DND-41 (cell line): ENCODE results near the gene CYP4F22.

Experiments
- ATAC-seq: fragments of 200-7000 bp; cut with Tn5 transposase; 3 replicates; pipeline ENCODE4 v1.9.1; 2021; ENCODE audit warnings: low read depth; ENCODE audit not compliant: insufficient read depth
- DNase-seq: peaks from one replicate; pipeline ENCODE4 v3.0.0-alpha.2; 2020
- H2AFZ ChIP-seq: 2 replicates; pipeline ENCODE4 v1.6.0; 2012; ENCODE audit warnings: low read depth, low read length
- H3K27ac ChIP-seq: 2 replicates; pipeline ENCODE4 v1.5.1; 2012; ENCODE audit warnings: low read length, inconsistent platforms
- H3K27me3 ChIP-seq: fragments of 200-600 bp; sonication (generic); 2 replicates; pipeline ENCODE4 v1.6.0; 2012; ENCODE audit warnings: low read length, mild to moderate bottlenecking, inconsistent platforms; ENCODE audit not compliant: insufficient read depth, poor library complexity
- H3K36me3 ChIP-seq: 2 replicates; pipeline ENCODE4 v1.5.1; 2012; ENCODE audit warnings: low read length, inconsistent platforms; ENCODE audit not compliant: insufficient read depth
- H3K4me1 ChIP-seq: 2 replicates; pipeline ENCODE4 v1.5.1; 2012; ENCODE audit warnings: mild to moderate bottlenecking, low read length; ENCODE audit not compliant: insufficient read depth
- H3K4me2 ChIP-seq: 2 replicates; pipeline ENCODE4 v1.6.0; 2012; ENCODE audit warnings: mild to moderate bottlenecking, moderate library complexity, low read length, inconsistent platforms; ENCODE audit not compliant: insufficient read depth
- H3K4me3 ChIP-seq, 2 experiments: fragments of 200-600 bp in 1 of 2; shearing (Covaris generic) in 1 of 2; 2 replicates each; pipeline ENCODE4 v1.5.1; 2012 to 2016; ENCODE audit warnings: inconsistent platforms in 2 of 2, low read length in 2 of 2, mild to moderate bottlenecking in 2 of 2, low read depth in 1 of 2, moderate library complexity in 1 of 2
- H3K79me2 ChIP-seq: 2 replicates; pipeline ENCODE4 v1.6.0; 2012; ENCODE audit warnings: low read length, inconsistent platforms; ENCODE audit not compliant: insufficient read depth
- H3K9ac ChIP-seq: 2 replicates; pipeline ENCODE4 v1.6.0; 2012; ENCODE audit warnings: low read depth, mild to moderate bottlenecking, inconsistent platforms, low read length, moderate library complexity
- H3K9me3 ChIP-seq: 2 replicates; pipeline ENCODE4 v1.5.1; 2012; ENCODE audit warnings: low read length, moderate library complexity, mild to moderate bottlenecking, inconsistent platforms; ENCODE audit not compliant: insufficient read depth, severe bottlenecking
- H4K20me1 ChIP-seq: 2 replicates; pipeline ENCODE4 v1.6.0; 2012; ENCODE audit warnings: low read length; ENCODE audit not compliant: insufficient read depth
- CTCF ChIP-seq: IDR thresholded peaks from 2 replicates; pipeline ENCODE4 v1.5.1; 2012; ENCODE audit warnings: borderline replicate concordance, low read length, moderate library complexity, mild to moderate bottlenecking; ENCODE audit not compliant: poor library complexity, severe bottlenecking; ENCODE audit errors: extremely low read depth
- EZH2 ChIP-seq: IDR thresholded peaks from 3 replicates; pipeline ENCODE4 v1.6.1; 2012; ENCODE audit warnings: borderline replicate concordance, low read depth, mild to moderate bottlenecking, moderate library complexity, low read length, inconsistent platforms; ENCODE audit not compliant: severe bottlenecking

The CYP4F22 gene

GRCh38 chr19:15550929-15551292 lies 42.6 kb downstream of the CYP4F22 start:
- H3K36me3 ChIP-seq = no peaks in the 10 kb centered on the region
- DNase-seq (no peak), ATAC-seq (no peak)
- H3K27me3 ChIP-seq = no peaks in the 10 kb centered on the region
- H3K4me1 ChIP-seq = peaks cover 15% of the 10 kb centered on the region
- TF ChIP-seq CTCF = no peak
- no peak for TF ChIP-seq EZH2
- no peak overlapping the region for H3K9ac ChIP-seq
- no peak overlapping the region for H3K27ac ChIP-seq
- no peak overlapping the region; the same call in 1 of the 2 replicates for H2AFZ ChIP-seq
- no peaks in the 10 kb centered on the region for H4K20me1 ChIP-seq
- no peaks in the 10 kb centered on the region for H3K79me2 ChIP-seq
- H3K4me3 ChIP-seq = no peak overlapping the region
- no peak overlapping the region for H3K4me2 ChIP-seq
- H3K9me3 ChIP-seq = no peaks in the 10 kb centered on the region

GRCh38 chr19:15551293-15552004 lies 43.1 kb downstream of the CYP4F22 start:
- TF ChIP-seq EZH2 = no peak
- H3K79me2 ChIP-seq = no peaks in the 10 kb centered on the region
- no peak for ATAC-seq
- no peak overlapping the region for H3K4me3 ChIP-seq
- no peaks in the 10 kb centered on the region for H3K27me3 ChIP-seq
- H3K4me1 ChIP-seq = peaks cover 20% of the 10 kb centered on the region
- no peak overlapping the region; the same call in 1 of the 2 replicates for H2AFZ ChIP-seq
- no peak overlapping the region for H3K4me2 ChIP-seq
- no peak overlapping the region for H3K9ac ChIP-seq
- no peaks in the 10 kb centered on the region for H3K36me3 ChIP-seq
- H4K20me1 ChIP-seq = no peaks in the 10 kb centered on the region
- peak; percentile 34 for DNase-seq
- no peaks in the 10 kb centered on the region for H3K9me3 ChIP-seq
- no peak overlapping the region for H3K27ac ChIP-seq

GRCh38 chr19:15555021-15555420 lies 46.7 kb downstream of the CYP4F22 start:
- Histone ChIP-seq H3K27ac (no peak overlapping the region), H2AFZ (no peak overlapping the region), H3K4me1 (peaks cover 25% of the 10 kb centered on the region), H3K79me2 (no peaks in the 10 kb centered on the region), H3K27me3 (no peaks in the 10 kb centered on the region), H3K9me3 (no peaks in the 10 kb centered on the region), H3K4me3 (no peak overlapping the region), H4K20me1 (no peaks in the 10 kb centered on the region), H3K36me3 (no peaks in the 10 kb centered on the region), H3K9ac (no peak overlapping the region), H3K4me2 (peak overlapping the region; percentile 77; the same call in 1 of the 2 replicates)
- ATAC-seq (no peak), DNase-seq (no peak)
- TF ChIP-seq EZH2 = no peak
- no peak for TF ChIP-seq CTCF

- peak overlapping the region; percentile 40 for H3K9ac ChIP-seq
- H3K4me2 ChIP-seq = peak overlapping the region; percentile 77
- H2AFZ ChIP-seq = peak overlapping the region; percentile 78
- no peaks in the 10 kb centered on the region for H3K36me3 ChIP-seq
- H3K79me2 ChIP-seq = no peaks in the 10 kb centered on the region
- H3K27ac ChIP-seq = peak overlapping the region; percentile 46
- H3K27me3 ChIP-seq = no peaks in the 10 kb centered on the region
- no peaks in the 10 kb centered on the region for H3K9me3 ChIP-seq
- peaks cover 25% of the 10 kb centered on the region for H3K4me1 ChIP-seq
- peak; percentile 94 for TF ChIP-seq CTCF
- no peak for TF ChIP-seq EZH2
- ATAC-seq (peak; percentile 93), DNase-seq (peak; percentile 97)
- peak overlapping the region in 1 of 2 experiments; percentile 54; a peak in 2 of 4 replicates for H3K4me3 ChIP-seq
- no peaks in the 10 kb centered on the region for H4K20me1 ChIP-seq
Observed at GRCh38 chr19:15555759-15556633, 47.7 kb downstream of the CYP4F22 start.
